ENCODE measurements around the gene LKAAEAR1. TPM values are rescaled to one million over a fixed set of nuclear protein-coding genes. Genes with fewer than 3 reads are reported as not detected.

Gene LKAAEAR1
- total and polyA plus RNA-seq, 2 of the 13 experiments (the other 11 are each of a cell fraction or from before 2014, with no cell fraction given), result not detected

- TF ChIP-seq, protein P1, sequence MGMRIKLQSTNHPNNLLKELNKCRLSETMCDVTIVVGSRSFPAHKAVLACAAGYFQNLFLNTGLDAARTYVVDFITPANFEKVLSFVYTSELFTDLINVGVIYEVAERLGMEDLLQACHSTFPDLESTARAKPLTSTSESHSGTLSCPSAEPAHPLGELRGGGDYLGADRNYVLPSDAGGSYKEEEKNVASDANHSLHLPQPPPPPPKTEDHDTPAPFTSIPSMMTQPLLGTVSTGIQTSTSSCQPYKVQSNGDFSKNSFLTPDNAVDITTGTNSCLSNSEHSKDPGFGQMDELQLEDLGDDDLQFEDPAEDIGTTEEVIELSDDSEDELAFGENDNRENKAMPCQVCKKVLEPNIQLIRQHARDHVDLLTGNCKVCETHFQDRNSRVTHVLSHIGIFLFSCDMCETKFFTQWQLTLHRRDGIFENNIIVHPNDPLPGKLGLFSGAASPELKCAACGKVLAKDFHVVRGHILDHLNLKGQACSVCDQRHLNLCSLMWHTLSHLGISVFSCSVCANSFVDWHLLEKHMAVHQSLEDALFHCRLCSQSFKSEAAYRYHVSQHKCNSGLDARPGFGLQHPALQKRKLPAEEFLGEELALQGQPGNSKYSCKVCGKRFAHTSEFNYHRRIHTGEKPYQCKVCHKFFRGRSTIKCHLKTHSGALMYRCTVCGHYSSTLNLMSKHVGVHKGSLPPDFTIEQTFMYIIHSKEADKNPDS (CRISPR knock-in tag; IDR thresholded peaks at IDR 0.05), result no peak
- TF ChIP-seq ELK4 (CRISPR knock-in tag; IDR thresholded peaks at IDR 0.05; ENCODE audit: borderline replicate concordance) (no peak), ZNF468 (CRISPR knock-in tag; IDR thresholded peaks at IDR 0.05) (no peak), ZNF430 (CRISPR knock-in tag; IDR thresholded peaks at IDR 0.05) (no peak; the same call in 1 of the 2 replicates), NR2F6 (IDR thresholded peaks at IDR 0.05) (no peak), NR2F6 (CRISPR knock-in tag; IDR thresholded peaks at IDR 0.05) (0 out of 2 replicates have a peak, but pooled peaks have one; percentile 31), ZHX2 (IDR thresholded peaks at IDR 0.05; ENCODE audit: low read depth) (no peak), ZHX2 (CRISPR knock-in tag; IDR thresholded peaks at IDR 0.05; ENCODE audit: borderline replicate concordance) (no peak), MAFF (IDR thresholded peaks at IDR 0.05; ENCODE audit: low read depth, low read length) (peak; percentile 17; the same call in 1 of the 2 replicates), ATF7 (IDR thresholded peaks at IDR 0.05) (no peak), ATF7 (CRISPR knock-in tag; IDR thresholded peaks at IDR 0.05) (no peak), ZNF205 (CRISPR knock-in tag; IDR thresholded peaks at IDR 0.05) (0 out of 2 replicates have a peak, but pooled peaks have one; percentile 27), EHMT2 (IDR thresholded peaks at IDR 0.05; ENCODE audit: borderline replicate concordance, low read depth, low read length) (no peak), HNRNPL (IDR thresholded peaks at IDR 0.05; ENCODE audit: low read depth, low read length) (no peak), ZBTB37 (CRISPR knock-in tag; IDR thresholded peaks at IDR 0.05) (no peak), MED8 (CRISPR knock-in tag; IDR thresholded peaks at IDR 0.05; ENCODE audit: insufficient replicate concordance) (no peak), DDIT3 (CRISPR knock-in tag; IDR thresholded peaks at IDR 0.05) (no peak)
- TF ChIP-seq, protein P2, sequence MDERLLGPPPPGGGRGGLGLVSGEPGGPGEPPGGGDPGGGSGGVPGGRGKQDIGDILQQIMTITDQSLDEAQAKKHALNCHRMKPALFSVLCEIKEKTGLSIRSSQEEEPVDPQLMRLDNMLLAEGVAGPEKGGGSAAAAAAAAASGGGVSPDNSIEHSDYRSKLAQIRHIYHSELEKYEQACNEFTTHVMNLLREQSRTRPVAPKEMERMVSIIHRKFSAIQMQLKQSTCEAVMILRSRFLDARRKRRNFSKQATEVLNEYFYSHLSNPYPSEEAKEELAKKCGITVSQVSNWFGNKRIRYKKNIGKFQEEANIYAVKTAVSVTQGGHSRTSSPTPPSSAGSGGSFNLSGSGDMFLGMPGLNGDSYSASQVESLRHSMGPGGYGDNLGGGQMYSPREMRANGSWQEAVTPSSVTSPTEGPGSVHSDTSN (CRISPR knock-in tag; IDR thresholded peaks at IDR 0.05), result no peak
Observed at GRCh38 chr20:64049060-64049877, 34.9 kb downstream of the LKAAEAR1 start, which contains the start of gene SOX18 (continued).

Data from HepG2 (cell line).